Ishikawa (cell line): Measurements from ENCODE around the gene HSDL1.

ENCODE experiments used
- CEBPB ChIP-seq: IDR thresholded peaks from 2 replicates; pipeline ENCODE4 v1.6.1; 2012
- CREB1 ChIP-seq: IDR thresholded peaks from 2 replicates; pipeline ENCODE4 v1.6.1; 2012; ENCODE audit warnings: low read depth
- EGR1 ChIP-seq: IDR thresholded peaks from 2 replicates; pipeline ENCODE4 v1.6.1; 2012
- EP300 ChIP-seq: IDR thresholded peaks from 2 replicates; pipeline ENCODE4 v1.6.1; 2012; ENCODE audit warnings: borderline replicate concordance
- FOXM1 ChIP-seq: IDR thresholded peaks from 2 replicates; pipeline ENCODE4 v1.6.1; 2012; ENCODE audit warnings: low read depth, borderline replicate concordance
- MAX ChIP-seq: IDR thresholded peaks from 2 replicates; pipeline ENCODE4 v1.6.1; 2012
- NFIC ChIP-seq: IDR thresholded peaks from 2 replicates; pipeline ENCODE4 v1.6.1; 2012
- RAD21 ChIP-seq: IDR thresholded peaks from 2 replicates; pipeline ENCODE4 v1.6.1; 2012; ENCODE audit warnings: low read depth
- REST ChIP-seq: IDR thresholded peaks from 2 replicates; pipeline ENCODE4 v1.6.1; 2012; ENCODE audit warnings: low read depth, mild to moderate bottlenecking
- TAF1 ChIP-seq: IDR thresholded peaks from 2 replicates; pipeline ENCODE4 v1.6.1; 2012; ENCODE audit warnings: low read depth, mild to moderate bottlenecking
- TCF12 ChIP-seq: IDR thresholded peaks from 2 replicates; pipeline ENCODE4 v1.6.1; 2012; ENCODE audit warnings: low read depth
- TEAD4 ChIP-seq: IDR thresholded peaks from 2 replicates; pipeline ENCODE4 v1.6.1; 2012
- USF1 ChIP-seq: IDR thresholded peaks from 2 replicates; pipeline ENCODE4 v1.6.1; 2012
- YY1 ChIP-seq: IDR thresholded peaks from 2 replicates; pipeline ENCODE4 v1.6.1; 2012; ENCODE audit warnings: low read depth

- TF ChIP-seq REST (no peak), EGR1 (no peak), EP300 (peak; percentile 14; the same call in 1 of the 2 replicates), RAD21 (no peak), CREB1 (no peak), TEAD4 (no peak), TCF12 (no peak), CEBPB (no peak), USF1 (no peak), MAX (no peak), NFIC (no peak), YY1 (no peak), FOXM1 (no peak), TAF1 (no peak)
Observed at GRCh38 chr16:84138824-84139627, 6.0 kb downstream of the HSDL1 start.
